Retinal pigment epithelial cell (primary cell): ENCODE results near the gene NRP2.

Experiments used
- DNase-seq: peaks from one replicate; pipeline ENCODE4 v3.0.0-alpha.2; 2010; ENCODE audit warnings: low read depth
- H3K4me3 ChIP-seq: 2 replicates; pipeline ENCODE4 v1.5.1; 2011; ENCODE audit warnings: mild to moderate bottlenecking, low read length, control low read depth, moderate library complexity
- CTCF ChIP-seq: conservative IDR thresholded peaks from 2 replicates; pipeline ENCODE4 v1.5.1; 2011; ENCODE audit warnings: low read depth, low read length, control low read depth, inconsistent platforms

Gene NRP2

GRCh38 chr2:205675861-205676516 lies 6.3 kb upstream of the NRP2 start:
- no peak overlapping the region for H3K4me3 ChIP-seq
- DNase-seq, result no peak
- TF ChIP-seq CTCF, result peak; percentile 82

GRCh38 chr2:205678541-205679142 lies 3.7 kb upstream of the NRP2 start:
- no peak for DNase-seq
- H3K4me3 ChIP-seq, result no peak overlapping the region
- TF ChIP-seq CTCF, result no peak

- no peak for TF ChIP-seq CTCF
- H3K4me3 ChIP-seq, result no peak overlapping the region
- DNase-seq, result no peak
Observed at GRCh38 chr2:205679410-205680009, 2.8 kb upstream of the NRP2 start.

GRCh38 chr2:205680067-205680466 lies 2.2 kb upstream of the NRP2 start:
- peak; percentile 71 for TF ChIP-seq CTCF
- DNase-seq, result no peak
- H3K4me3 ChIP-seq, result no peak overlapping the region

- TF ChIP-seq CTCF, result no peak
- H3K4me3 ChIP-seq, result no peak overlapping the region
- no peak for DNase-seq
Observed at GRCh38 chr2:205680903-205681302, 1.4 kb upstream of the NRP2 start.

GRCh38 chr2:205681401-205682238 lies 681 bp upstream of the NRP2 start:
- no peak for DNase-seq
- peak overlapping the region; percentile 67 for H3K4me3 ChIP-seq
- TF ChIP-seq CTCF, result no peak
